AG04449 (cell line): Measurements from ENCODE around the gene MALSU1.

Experiments
- CTCF ChIA-PET: fragments of 350-600 bp; formaldehyde crosslinking; extraction: SDS; loops from one replicate; lab custom pipeline; 2021; ENCODE audit warnings: antibody characterized with exemption; lab: Yijun Ruan, JAX
- POLR2A ChIA-PET: fragments of 400-600, 350-600 bp; formaldehyde crosslinking; extraction: SDS; loops from one replicate; lab custom pipeline; 2020; ENCODE audit warnings: antibody characterized with exemption, inconsistent platforms; lab: Yijun Ruan, JAX
- DNase-seq: peaks from one replicate; pipeline ENCODE4 v3.0.0-alpha.2; 2010; ENCODE audit warnings: low read depth, low spot score
- H3K4me3 ChIP-seq: 2 replicates; pipeline ENCODE4 v1.5.1; 2011; ENCODE audit warnings: low read depth, mild to moderate bottlenecking, control low read depth, low read length
- TF ChIP-seq, protein P1 (sequence below): IDR thresholded peaks from one replicate; pipeline ENCODE4 v1.5.1; 2011; ENCODE audit warnings: mild to moderate bottlenecking, moderate library complexity, low read length, control low read depth, inconsistent platforms; ENCODE audit not compliant: insufficient read depth; ENCODE audit errors: missing control alignments

Gene MALSU1

DNA sequence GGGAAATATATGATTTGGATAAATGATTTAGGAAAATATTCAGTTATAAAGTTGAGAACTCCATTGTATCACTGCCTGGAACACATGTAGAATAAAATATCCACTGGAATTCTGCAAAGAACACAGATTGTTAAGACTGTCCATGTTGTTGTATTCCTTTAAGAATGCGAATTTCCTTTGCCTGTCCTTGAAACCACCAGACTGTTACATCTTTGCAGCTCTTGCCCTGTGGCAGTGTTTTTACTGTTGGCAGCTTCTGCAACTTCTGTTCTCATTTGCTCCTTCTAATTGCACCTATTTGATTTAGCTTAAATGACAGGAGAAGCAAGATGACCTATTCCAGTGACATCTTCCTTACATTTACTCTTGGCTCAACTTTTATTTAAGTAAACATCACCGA lies 39.7 kb downstream of the MALSU1 start:
- CTCF ChIA-PET, result interaction anchor here (0.6 to 1.0 kb wide), 2 partner anchors 8 to 253 kb away, joined by 3 read pairs; no protein-coding TSS in a partner anchor

DNA sequence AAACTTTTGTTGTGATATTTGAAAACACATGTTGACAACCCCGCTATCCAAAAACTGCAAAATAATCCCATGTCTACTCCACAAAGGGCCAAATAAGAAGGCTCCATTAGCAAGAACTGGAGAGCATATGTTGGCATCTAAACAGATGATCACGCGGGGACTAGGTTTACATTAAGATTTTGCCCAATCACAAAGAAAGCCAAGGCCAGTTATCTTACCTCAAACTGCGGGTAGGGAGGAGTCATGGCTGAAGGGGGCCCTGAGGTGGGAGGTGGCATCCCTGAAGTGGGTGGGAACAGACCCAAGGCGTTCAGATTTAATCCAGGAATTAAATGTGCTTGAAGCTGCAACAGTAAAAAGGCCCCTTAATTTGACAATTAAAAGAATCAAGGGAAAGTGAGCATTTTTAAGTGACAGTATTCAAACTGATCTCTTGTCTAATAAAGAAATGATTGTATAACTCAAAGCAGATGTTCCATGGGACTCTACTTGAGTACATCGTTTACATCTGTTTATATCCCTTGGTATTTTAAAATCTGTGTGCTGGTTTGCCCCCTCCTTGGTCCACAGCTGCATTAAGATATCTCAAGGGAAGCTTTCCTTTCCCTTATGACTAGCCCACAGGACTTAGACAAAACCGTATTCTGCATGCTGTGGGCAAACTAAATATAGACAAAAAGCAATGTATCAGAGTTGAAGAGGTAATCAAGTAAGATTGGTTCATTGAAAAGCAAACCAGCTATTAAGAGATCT lies 42.9 kb downstream of the MALSU1 start:
- no peak for DNase-seq
- H3K4me3 ChIP-seq, result no peak overlapping the region
- CTCF ChIA-PET, result no interaction called here

More for the DNA sequence above, 39.7 kb downstream of the MALSU1 start:
- DNase-seq, result no peak
- POLR2A ChIA-PET, result interaction anchor here (0.8 to 1.1 kb wide), 2 partner anchors 12 to 125 kb away, joined by 3 read pairs; no protein-coding TSS in a partner anchor
- H3K4me3 ChIP-seq, result no peak overlapping the region
- TF ChIP-seq, protein P1, sequence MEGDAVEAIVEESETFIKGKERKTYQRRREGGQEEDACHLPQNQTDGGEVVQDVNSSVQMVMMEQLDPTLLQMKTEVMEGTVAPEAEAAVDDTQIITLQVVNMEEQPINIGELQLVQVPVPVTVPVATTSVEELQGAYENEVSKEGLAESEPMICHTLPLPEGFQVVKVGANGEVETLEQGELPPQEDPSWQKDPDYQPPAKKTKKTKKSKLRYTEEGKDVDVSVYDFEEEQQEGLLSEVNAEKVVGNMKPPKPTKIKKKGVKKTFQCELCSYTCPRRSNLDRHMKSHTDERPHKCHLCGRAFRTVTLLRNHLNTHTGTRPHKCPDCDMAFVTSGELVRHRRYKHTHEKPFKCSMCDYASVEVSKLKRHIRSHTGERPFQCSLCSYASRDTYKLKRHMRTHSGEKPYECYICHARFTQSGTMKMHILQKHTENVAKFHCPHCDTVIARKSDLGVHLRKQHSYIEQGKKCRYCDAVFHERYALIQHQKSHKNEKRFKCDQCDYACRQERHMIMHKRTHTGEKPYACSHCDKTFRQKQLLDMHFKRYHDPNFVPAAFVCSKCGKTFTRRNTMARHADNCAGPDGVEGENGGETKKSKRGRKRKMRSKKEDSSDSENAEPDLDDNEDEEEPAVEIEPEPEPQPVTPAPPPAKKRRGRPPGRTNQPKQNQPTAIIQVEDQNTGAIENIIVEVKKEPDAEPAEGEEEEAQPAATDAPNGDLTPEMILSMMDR, result no peak

DNA sequence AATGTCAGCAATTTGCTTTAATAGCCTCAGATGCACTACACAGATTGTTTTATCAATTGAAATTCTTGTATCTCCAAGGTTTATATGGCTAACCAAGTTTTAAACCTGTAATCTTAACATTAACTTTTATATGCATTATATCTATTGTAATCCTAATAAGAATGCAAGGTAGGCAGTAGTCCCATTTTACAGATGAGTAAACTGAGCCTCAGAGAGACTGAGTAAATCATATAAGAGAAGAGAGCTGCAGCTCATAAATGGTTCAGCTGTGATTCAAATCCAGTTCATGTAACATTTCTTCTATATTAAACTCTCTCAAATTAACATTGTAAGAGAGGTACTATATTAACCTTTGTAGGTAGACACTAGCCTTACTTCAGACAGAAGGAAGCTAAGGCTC lies 44.0 kb downstream of the MALSU1 start:
- DNase-seq, result no peak
- POLR2A ChIA-PET, result interaction anchor here (1.4 kb wide), 1 partner anchor 9 kb away, joined by 4 read pairs; no protein-coding TSS in a partner anchor
- CTCF ChIA-PET, result interaction anchor here (1.6 kb wide), 1 partner anchor 15 kb away, joined by 6 read pairs; no protein-coding TSS in a partner anchor
- H3K4me3 ChIP-seq, result no peak overlapping the region
- TF ChIP-seq, protein P1, result no peak

More for the DNA sequence above, 42.9 kb downstream of the MALSU1 start:
- POLR2A ChIA-PET, result no interaction called here
- TF ChIP-seq, protein P1, result no peak

DNA sequence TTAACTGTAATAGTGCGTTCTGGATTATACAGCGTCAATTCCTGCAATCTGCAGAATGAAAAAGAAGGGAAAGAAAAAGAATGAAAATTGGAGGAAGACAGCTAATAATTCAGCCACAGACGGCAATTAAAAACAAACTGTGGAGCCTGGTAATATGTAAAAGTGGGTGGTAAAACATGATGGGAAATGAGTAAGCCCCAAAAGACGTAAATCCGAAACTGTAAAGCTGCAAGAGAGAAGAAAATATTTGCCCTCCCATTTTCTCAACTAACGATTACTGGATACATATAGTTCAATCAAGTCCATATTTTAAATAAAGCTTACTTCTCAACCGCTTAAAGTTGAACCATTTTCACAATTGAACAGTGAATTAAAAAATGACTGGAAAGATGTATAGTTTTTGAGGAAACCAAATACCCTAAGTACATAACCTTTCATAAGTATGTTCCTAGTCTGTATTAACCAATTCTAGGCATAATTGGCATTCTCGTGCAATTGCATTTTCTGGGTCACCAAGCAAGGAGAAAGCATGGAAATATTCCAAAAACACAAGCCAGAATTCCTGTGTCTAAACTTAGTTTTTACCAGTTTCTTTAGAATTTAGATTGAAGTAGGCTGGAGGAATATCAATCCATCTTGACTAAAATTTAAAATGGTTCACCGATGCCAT lies 44.8 kb downstream of the MALSU1 start:
- H3K4me3 ChIP-seq, result no peak overlapping the region
- TF ChIP-seq, protein P1, result no peak
- ChIA-PET POLR2A (interaction anchor here (1.4 kb wide), 1 partner anchor 10 kb away, joined by 4 read pairs; no protein-coding TSS in a partner anchor), CTCF (interaction anchor here (0.9 to 1.6 kb wide), 2 partner anchors 14 to 81 kb away, joined by 3 to 6 read pairs; no protein-coding TSS in a partner anchor)
- no peak for DNase-seq

DNA sequence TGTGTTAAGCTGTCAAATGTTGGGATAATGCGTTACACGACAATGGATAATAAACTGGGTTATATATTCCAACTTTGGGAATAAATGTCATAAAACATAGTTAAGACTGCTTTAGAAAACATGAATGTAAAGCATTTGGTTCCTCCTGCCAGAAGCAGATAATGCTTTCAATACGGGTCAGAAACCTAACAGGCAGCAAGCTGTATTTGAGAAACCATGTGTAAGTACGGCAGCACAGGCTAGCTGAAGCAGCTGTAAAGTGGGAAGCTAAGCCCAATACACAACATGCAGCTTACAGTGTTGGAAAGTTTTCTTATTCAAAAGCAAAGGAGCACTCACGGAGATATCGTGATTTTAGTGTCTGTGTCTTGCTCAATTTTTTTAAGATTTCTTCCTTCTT lies 46.5 kb downstream of the MALSU1 start:
- no peak for DNase-seq
- TF ChIP-seq, protein P1, result no peak
- H3K4me3 ChIP-seq, result no peak overlapping the region
- POLR2A ChIA-PET, result no interaction called here
- CTCF ChIA-PET, result interaction anchor here (1.3 to 1.6 kb wide), 2 partner anchors 17 to 85 kb away, joined by 3 to 6 read pairs; no protein-coding TSS in a partner anchor
